ENCODE data around the gene ZBTB20. TPM values are rescaled to one million over a fixed set of nuclear protein-coding genes. Genes with fewer than 3 reads are reported as not detected.

The ZBTB20 gene
- total RNA-seq, 2 donors from 2014 or later: 112 to 120 TPM

GRCh38 chr3:114566767-114567166 is 580.3 kb downstream of the ZBTB20 start:
- H3K27me3 ChIP-seq (replicated peaks; ENCODE audit: insufficient read depth): no peaks in the 10 kb centered on the region
- DNase-seq (ENCODE audit: low spot score) (no peak), ATAC-seq (ENCODE audit: insufficient number of reproducible peaks, low FRiP score, low read depth) (no peak)
- peaks cover 9 to 32% of the 10 kb centered on the region in 2 donors for H3K4me1 ChIP-seq (ENCODE audit: control insufficient read depth in 1 of 2, low read depth in 2 of 2)
- no peaks in the 10 kb centered on the region for H3K9me3 ChIP-seq
- no peak overlapping the region for H3K4me3 ChIP-seq
- TF ChIP-seq CTCF (IDR thresholded peaks at IDR 0.05): no peak
- no peak overlapping the region for H3K27ac ChIP-seq
- H3K36me3 ChIP-seq: no peaks in the 10 kb centered on the region

- Histone ChIP-seq H3K27ac (no peak overlapping the region), H3K27me3 (replicated peaks; ENCODE audit: insufficient read depth) (no peaks in the 10 kb centered on the region), H3K9me3 (no peaks in the 10 kb centered on the region), H3K36me3 (no peaks in the 10 kb centered on the region), H3K4me1 (ENCODE audit: control insufficient read depth in 1 of 2, low read depth in 2 of 2) (peaks cover 9 to 27% of the 10 kb centered on the region in 2 donors), H3K4me3 (no peak overlapping the region)
- ATAC-seq (ENCODE audit: insufficient number of reproducible peaks, low FRiP score, low read depth): no peak
- DNase-seq (ENCODE audit: low spot score): no peak
- TF ChIP-seq CTCF (IDR thresholded peaks at IDR 0.05): no peak
These were observed 580.8 kb downstream of the ZBTB20 start for GRCh38 chr3:114566162-114566755.

GRCh38 chr3:114565216-114565615 is 581.9 kb downstream of the ZBTB20 start:
- H3K36me3 ChIP-seq: no peaks in the 10 kb centered on the region
- TF ChIP-seq CTCF (IDR thresholded peaks at IDR 0.05): no peak
- H3K4me3 ChIP-seq: no peak overlapping the region
- no peak overlapping the region for H3K27ac ChIP-seq
- H3K9me3 ChIP-seq: no peaks in the 10 kb centered on the region
- ATAC-seq (ENCODE audit: insufficient number of reproducible peaks, low FRiP score, low read depth): no peak
- DNase-seq (ENCODE audit: low spot score): no peak
- H3K27me3 ChIP-seq (replicated peaks; ENCODE audit: insufficient read depth): no peaks in the 10 kb centered on the region
- H3K4me1 ChIP-seq (ENCODE audit: control insufficient read depth in 1 of 2, low read depth in 2 of 2): peaks cover 9 to 26% of the 10 kb centered on the region in 2 donors

- Histone ChIP-seq H3K27me3 (replicated peaks; ENCODE audit: insufficient read depth) (no peaks in the 10 kb centered on the region), H3K9me3 (no peaks in the 10 kb centered on the region), H3K36me3 (no peaks in the 10 kb centered on the region), H3K27ac (no peak overlapping the region), H3K4me1 (ENCODE audit: control insufficient read depth in 1 of 2, low read depth in 2 of 2) (peaks cover 6 to 22% of the 10 kb centered on the region in 2 donors), H3K4me3 (no peak overlapping the region)
- TF ChIP-seq CTCF (IDR thresholded peaks at IDR 0.05): no peak
- ATAC-seq (ENCODE audit: insufficient number of reproducible peaks, low FRiP score, low read depth): no peak
- DNase-seq (ENCODE audit: low spot score): no peak
These were observed 583.4 kb downstream of the ZBTB20 start for GRCh38 chr3:114563720-114564119.

- peaks cover 0 to 17% of the 10 kb centered on the region in 2 donors for H3K4me1 ChIP-seq (ENCODE audit: control insufficient read depth in 1 of 2, low read depth in 2 of 2)
- TF ChIP-seq CTCF (IDR thresholded peaks at IDR 0.05): no peak
- no peaks in the 10 kb centered on the region for H3K27me3 ChIP-seq (replicated peaks; ENCODE audit: insufficient read depth)
- no peak for DNase-seq (ENCODE audit: low spot score)
- ATAC-seq (ENCODE audit: insufficient number of reproducible peaks, low FRiP score, low read depth): no peak
- H3K4me3 ChIP-seq: no peak overlapping the region
- no peaks in the 10 kb centered on the region for H3K9me3 ChIP-seq
- H3K27ac ChIP-seq: no peak overlapping the region
- no peaks in the 10 kb centered on the region for H3K36me3 ChIP-seq
These were observed 584.5 kb downstream of the ZBTB20 start for GRCh38 chr3:114562557-114562956.
